NCI-H774 (cell line): Measurements from ENCODE around the gene SASH3.

ENCODE experiments used
- DNase-seq: peaks from one replicate; lab custom pipeline; 2025; lab: John Stamatoyannopoulos, UW

Gene SASH3

GRCh38 chrX:129783291-129783713, 3.6 kb downstream of the SASH3 start:
- no peak for DNase-seq

DNA sequence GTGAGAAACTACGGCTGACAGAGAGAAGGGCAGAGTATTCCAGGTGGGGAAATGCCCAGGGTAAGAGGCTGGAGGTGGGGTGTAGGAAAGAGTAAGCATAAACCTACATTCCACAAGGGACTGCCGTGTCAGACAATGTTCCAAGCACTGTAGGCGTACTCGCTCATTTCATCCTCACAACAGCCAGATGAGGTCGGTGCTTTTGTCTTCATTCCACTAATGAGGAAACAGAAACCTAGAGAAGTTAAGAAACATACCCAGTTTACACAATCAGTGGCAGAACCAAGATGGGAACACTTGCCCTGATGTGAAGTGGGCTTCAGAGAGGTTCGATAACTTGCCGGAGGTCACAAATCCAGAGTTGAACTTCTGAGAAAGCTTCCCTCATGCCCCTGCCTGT, 4.6 kb downstream of the SASH3 start:
- no peak for DNase-seq

- no peak for DNase-seq
These were observed 5.6 kb downstream of the SASH3 start for GRCh38 chrX:129785160-129785947.

DNA sequence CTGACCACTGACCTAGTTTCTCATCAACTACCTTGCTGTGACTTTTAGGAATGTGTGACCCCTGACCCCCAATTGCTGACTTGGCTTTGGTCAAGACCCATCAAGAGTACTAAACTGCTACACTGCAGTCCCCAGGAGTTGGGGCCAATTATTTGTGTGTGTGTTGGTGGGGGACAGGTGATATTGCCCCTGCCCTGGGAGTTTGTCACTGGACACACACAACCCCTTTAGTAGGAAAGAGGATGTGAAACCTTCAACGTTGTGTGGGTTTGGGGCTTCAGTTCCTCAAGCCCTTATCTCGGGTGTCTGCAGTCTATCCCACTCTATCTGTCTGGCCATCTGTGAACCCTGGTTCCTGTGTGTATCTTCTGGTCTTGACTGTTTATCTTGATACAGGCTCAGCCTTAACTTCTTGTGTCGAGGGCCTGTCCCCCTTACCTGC, 6.5 kb downstream of the SASH3 start:
- no peak for DNase-seq

DNA sequence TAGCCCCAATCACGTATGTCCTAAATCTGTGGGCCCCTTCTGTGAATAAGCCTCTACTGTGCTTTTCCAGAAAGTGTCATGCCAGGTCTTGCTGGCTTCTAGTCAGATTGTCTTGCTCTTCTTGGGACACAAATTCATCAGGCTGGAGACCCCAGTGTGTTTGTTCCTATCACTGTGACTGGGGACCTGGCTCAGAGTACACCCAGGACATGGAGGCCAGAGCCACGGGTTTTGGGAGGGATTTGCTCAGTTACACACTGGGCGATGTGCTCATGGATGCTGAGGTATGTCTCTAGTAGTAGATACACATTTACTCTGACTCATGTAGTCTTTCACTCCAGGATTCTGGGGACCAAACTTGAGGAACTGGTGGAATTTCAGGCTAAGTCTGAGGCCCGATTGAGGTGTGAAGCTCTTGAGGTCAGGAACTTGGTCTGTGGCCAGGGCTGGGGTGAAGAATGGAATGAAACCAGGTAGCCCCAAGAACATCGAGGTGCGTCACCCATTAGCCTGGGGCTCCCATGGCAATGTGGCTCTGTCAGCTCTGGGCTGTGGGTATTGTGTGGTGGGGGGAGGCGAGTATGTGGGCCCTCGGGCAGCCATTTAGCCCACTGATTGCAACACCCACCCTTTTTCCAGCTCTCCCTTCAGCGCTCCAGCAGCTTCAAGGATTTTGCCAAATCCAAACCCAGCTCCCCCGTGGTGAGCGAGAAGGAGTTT, 7.7 kb downstream of the SASH3 start:
- DNase-seq = no peak

DNA sequence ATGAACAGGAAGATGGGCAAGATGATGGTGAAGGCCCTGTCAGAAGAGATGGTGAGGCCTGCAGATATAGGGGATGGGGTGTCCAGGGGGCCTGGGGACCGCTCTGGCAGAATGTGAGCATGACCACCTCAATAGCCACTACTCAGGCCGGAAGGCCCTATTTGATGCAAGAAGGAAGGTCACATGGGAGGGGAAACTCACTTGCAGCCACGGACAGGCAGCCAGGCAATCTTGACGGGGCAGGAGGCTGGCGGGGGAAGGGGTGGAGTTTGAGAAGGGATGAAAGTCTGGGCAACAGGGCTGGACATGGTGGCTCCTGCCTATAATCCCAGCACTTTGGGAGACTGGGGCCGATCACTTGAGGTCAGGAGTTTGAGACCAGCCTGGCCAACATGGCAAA, 8.8 kb downstream of the SASH3 start:
- no peak for DNase-seq

- no peak for DNase-seq
These were observed 10.4 kb downstream of the SASH3 start for GRCh38 chrX:129790146-129790545.

- no peak for DNase-seq
These were observed 11.1 kb downstream of the SASH3 start for GRCh38 chrX:129790808-129791207.

- DNase-seq = no peak
These were observed 11.6 kb downstream of the SASH3 start for GRCh38 chrX:129791336-129791735.

- no peak for DNase-seq
These were observed 12.3 kb downstream of the SASH3 start for GRCh38 chrX:129791961-129792570.

DNA sequence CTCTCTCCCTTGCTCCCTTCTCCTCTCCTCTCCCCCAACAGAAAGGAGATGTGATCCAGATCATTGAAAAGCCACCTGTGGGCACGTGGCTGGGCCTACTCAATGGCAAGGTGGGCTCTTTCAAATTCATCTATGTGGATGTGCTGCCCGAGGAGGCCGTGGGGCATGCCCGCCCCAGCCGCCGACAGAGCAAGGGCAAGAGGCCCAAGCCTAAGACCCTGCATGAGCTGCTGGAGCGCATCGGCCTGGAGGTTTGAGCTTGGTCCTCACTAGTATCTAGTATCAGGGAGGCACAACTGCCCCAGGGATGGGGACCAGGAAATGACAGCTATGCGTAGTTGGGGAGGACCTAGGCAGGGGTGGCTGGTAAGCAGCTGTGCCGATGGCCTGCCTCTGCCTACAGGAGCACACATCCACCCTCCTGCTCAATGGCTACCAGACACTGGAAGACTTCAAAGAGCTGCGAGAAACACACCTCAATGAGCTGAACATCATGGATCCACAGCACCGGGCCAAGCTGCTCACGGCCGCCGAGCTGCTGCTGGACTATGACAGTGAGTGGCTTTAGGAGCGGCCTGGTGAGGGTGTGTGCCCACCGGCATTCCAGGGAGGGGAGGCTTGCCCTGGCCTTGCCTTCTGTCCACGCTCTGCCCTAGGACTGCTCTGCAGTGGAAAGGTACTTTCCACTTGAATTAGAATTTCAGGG, 13.0 kb downstream of the SASH3 start:
- no peak for DNase-seq

DNA sequence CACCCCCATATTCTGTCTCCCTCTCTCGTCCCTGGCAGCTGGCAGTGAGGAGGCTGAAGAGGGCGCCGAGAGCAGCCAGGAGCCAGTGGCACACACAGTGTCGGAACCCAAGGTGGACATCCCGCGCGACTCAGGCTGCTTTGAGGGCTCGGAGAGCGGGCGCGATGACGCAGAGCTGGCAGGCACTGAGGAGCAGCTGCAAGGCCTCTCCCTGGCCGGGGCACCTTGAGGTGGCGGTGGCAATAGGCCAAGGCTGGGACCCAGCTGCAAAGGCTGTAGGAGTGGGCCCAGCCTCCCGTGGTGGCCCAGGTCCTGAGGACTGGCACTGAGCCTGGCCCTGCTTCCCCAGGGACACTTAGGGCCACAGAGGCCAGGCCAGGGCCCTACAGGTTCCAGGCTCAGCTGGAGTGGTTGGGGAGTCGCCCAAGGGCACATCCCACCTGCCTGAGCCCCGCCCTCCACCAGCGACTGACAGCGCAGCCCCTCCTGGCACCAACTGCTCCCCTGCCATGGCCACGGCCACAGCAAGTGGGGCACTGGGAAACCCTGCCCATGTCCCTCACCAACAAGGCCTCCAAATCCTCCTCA, 13.9 kb downstream of the SASH3 start:
- DNase-seq = no peak

GRCh38 chrX:129795584-129795983, 15.8 kb downstream of the SASH3 start:
- DNase-seq = no peak

- DNase-seq = no peak
These were observed 17.6 kb downstream of the SASH3 start for GRCh38 chrX:129797251-129797906.

DNA sequence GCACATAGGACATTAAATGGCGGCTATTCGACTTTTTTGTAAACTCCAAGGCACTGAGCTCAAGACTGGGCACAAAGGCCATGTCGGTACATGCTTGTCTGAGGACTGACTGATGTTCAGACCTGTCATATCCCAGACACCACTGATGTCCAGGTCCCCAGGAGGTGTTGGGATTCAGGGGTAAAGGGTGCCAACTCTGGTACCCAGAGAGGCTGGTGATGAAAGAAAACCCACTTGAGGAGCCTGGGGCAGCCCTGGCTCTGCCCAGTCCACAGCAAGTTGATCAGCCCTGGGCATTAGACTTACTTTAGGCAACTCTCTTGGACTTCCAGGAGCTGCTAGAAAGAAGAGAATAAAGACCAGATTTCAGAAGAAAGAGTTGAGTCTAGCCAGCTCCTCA, 18.7 kb downstream of the SASH3 start:
- no peak for DNase-seq

- no peak for DNase-seq
These were observed 19.1 kb downstream of the SASH3 start for GRCh38 chrX:129798888-129799287.

- DNase-seq = no peak
These were observed 20.4 kb downstream of the SASH3 start for GRCh38 chrX:129800186-129800585.

- no peak for DNase-seq
These were observed 23.1 kb downstream of the SASH3 start for GRCh38 chrX:129802863-129803262.

GRCh38 chrX:129804806-129805205, 25.1 kb downstream of the SASH3 start:
- DNase-seq = no peak

GRCh38 chrX:129808158-129808828, 28.5 kb downstream of the SASH3 start:
- no peak for DNase-seq
